Neural progenitor cell (in vitro differentiated cells): ENCODE measurements around the gene AGBL4. TPM values are rescaled to one million over a fixed set of nuclear protein-coding genes. Genes with fewer than 3 reads are reported as not detected.
"Not testable (repeated sequence)": the region's sequence is repeated elsewhere in the genome, so short reads cannot be mapped to it uniquely, and the experiment has no call there.

Experiments
- DNase-seq: peaks from one replicate; pipeline ENCODE4 v3.0.0-alpha.2; 2016; ENCODE audit warnings: low spot score
- H2AFZ ChIP-seq: fragments of 200-600 bp; sonication (generic); replicated peaks from 2 replicates; pipeline ENCODE4 v1.6.1; 2016; ENCODE audit warnings: antibody characterized with exemption
- H3F3A ChIP-seq: fragments of 200-600 bp; sonication (generic); 2 replicates; pipeline ENCODE4 v1.6.1; 2016; ENCODE audit warnings: antibody characterized with exemption, low read depth
- H3K27ac ChIP-seq: fragments of 200-600 bp; sonication (generic); 2 replicates; pipeline ENCODE4 v1.5.1; 2016; ENCODE audit warnings: mild to moderate bottlenecking
- H3K27me3 ChIP-seq: fragments of 200-600 bp; sonication (generic); 2 replicates; pipeline ENCODE4 v1.6.1; 2016; ENCODE audit warnings: mild to moderate bottlenecking, moderate library complexity
- H3K36me3 ChIP-seq: fragments of 200-600 bp; sonication (generic); 2 replicates; pipeline ENCODE4 v1.5.1; 2016
- H3K4me1 ChIP-seq: fragments of 200-600 bp; sonication (generic); 2 replicates; pipeline ENCODE4 v1.6.1; 2016; ENCODE audit warnings: mixed run types
- H3K4me2 ChIP-seq: fragments of 200-600 bp; sonication (generic); 2 replicates; pipeline ENCODE4 v1.6.1; 2016
- H3K4me3 ChIP-seq: fragments of 200-600 bp; sonication (generic); 2 replicates; pipeline ENCODE4 v1.5.1; 2016
- H3K79me2 ChIP-seq: fragments of 200-600 bp; sonication (generic); 2 replicates; pipeline ENCODE4 v1.6.1; 2016; ENCODE audit warnings: low read depth
- H3K9ac ChIP-seq: fragments of 200-600 bp; sonication (generic); 2 replicates; pipeline ENCODE4 v1.6.1; 2016
- H3K9me3 ChIP-seq: fragments of 200-600 bp; sonication (generic); 2 replicates; pipeline ENCODE4 v1.5.1; 2016; ENCODE audit warnings: low read depth
- H4K20me1 ChIP-seq: fragments of 200-600 bp; sonication (generic); 2 replicates; pipeline ENCODE4 v1.6.1; 2016; ENCODE audit warnings: low read depth
- H3K27ac Mint-ChIP-seq: 3 replicates; pipeline ENCODE4 v1.8.0; 2021; ENCODE audit warnings: mixed read lengths
- H3K27me3 Mint-ChIP-seq: 2 replicates; pipeline ENCODE4 v1.8.0; 2022; ENCODE audit warnings: low read depth, mild to moderate bottlenecking, inconsistent platforms, moderate library complexity, mixed read lengths; ENCODE audit not compliant: insufficient read depth
- H3K36me3 Mint-ChIP-seq: 3 replicates; pipeline ENCODE4 v1.8.0; 2021; ENCODE audit warnings: mixed read lengths
- H3K4me1 Mint-ChIP-seq: 3 replicates; pipeline ENCODE4 v1.8.0; 2021; ENCODE audit warnings: mixed read lengths
- H3K4me3 Mint-ChIP-seq: 3 replicates; pipeline ENCODE4 v1.8.0; 2021; ENCODE audit warnings: mild to moderate bottlenecking, moderate library complexity, mixed read lengths
- H3K9me3 Mint-ChIP-seq: 3 replicates; pipeline ENCODE4 v1.8.0; 2020; ENCODE audit warnings: mixed read lengths
- CTCF ChIP-seq: fragments of 200-600 bp; sonication (generic); IDR thresholded peaks from 2 replicates; pipeline ENCODE4 v1.5.1; 2017; ENCODE audit warnings: antibody characterized with exemption, mild to moderate bottlenecking
- EZH2 ChIP-seq: fragments of 200-600 bp; sonication (generic); IDR thresholded peaks from 2 replicates; pipeline ENCODE4 v1.6.1; 2017; ENCODE audit warnings: antibody characterized with exemption, mild to moderate bottlenecking, moderate library complexity
- EZH2phosphoT487 ChIP-seq: fragments of 200-600 bp; sonication (generic); IDR thresholded peaks from 2 replicates; pipeline ENCODE4 v1.6.1; 2017; ENCODE audit warnings: antibody characterized with exemption
- total RNA-seq: library from RNA; depleted of rRNA; stranded (reverse); fragments of >200 nt; gene quantifications from 2 replicates; pipeline ENCODE4 v1.2.3, GENCODE V29; 2015; ENCODE audit warnings: low replicate concordance

AGBL4 gene
- total RNA-seq, 1 donor from 2014 or later = 1.5 TPM

GRCh38 chr1:49331066-49331852, 692.5 kb downstream of the AGBL4 start:
- Histone ChIP-seq H3K9me3 (peaks cover 24% of the 10 kb centered on the region), H2AFZ (no peak overlapping the region), H3F3A (no peaks in the 10 kb centered on the region), H3K9ac (no peak overlapping the region), H3K27me3 (no peaks in the 10 kb centered on the region), H3K4me2 (no peak overlapping the region), H3K4me3 (no peak overlapping the region), H3K79me2 (no peaks in the 10 kb centered on the region), H3K27ac (no peak overlapping the region), H3K36me3 (no peaks in the 10 kb centered on the region), H4K20me1 (no peaks in the 10 kb centered on the region), H3K4me1 (no peaks in the 10 kb centered on the region)
- TF ChIP-seq CTCF = no peak
- no peak for TF ChIP-seq EZH2
- no peak for TF ChIP-seq EZH2phosphoT487
- Mint-ChIP-seq H3K4me3 (no peak overlapping the region), H3K36me3 (no peaks in the 10 kb centered on the region), H3K9me3 (peaks cover 14% of the 10 kb centered on the region), H3K4me1 (no peaks in the 10 kb centered on the region), H3K27ac (no peak overlapping the region), H3K27me3 (no peaks in the 10 kb centered on the region)
- DNase-seq = no peak

- H3K4me3 ChIP-seq = no peak overlapping the region
- Mint-ChIP-seq H3K9me3 (peaks cover 12% of the 10 kb centered on the region), H3K27me3 (peaks cover 2% of the 10 kb centered on the region), H3K4me3 (no peak overlapping the region), H3K27ac (no peak overlapping the region), H3K36me3 (no peaks in the 10 kb centered on the region), H3K4me1 (no peaks in the 10 kb centered on the region)
- H3K79me2 ChIP-seq = no peaks in the 10 kb centered on the region
- H4K20me1 ChIP-seq = no peaks in the 10 kb centered on the region
- H3K9ac ChIP-seq = no peak overlapping the region
- H3K9me3 ChIP-seq = peaks cover 40% of the 10 kb centered on the region
- no peak for DNase-seq
- H3K4me2 ChIP-seq = no peak overlapping the region
- no peaks in the 10 kb centered on the region for H3K36me3 ChIP-seq
- TF ChIP-seq EZH2 (no peak), CTCF (no peak), EZH2phosphoT487 (no peak)
- no peaks in the 10 kb centered on the region for H3K27me3 ChIP-seq
- no peak overlapping the region for H2AFZ ChIP-seq
- no peak overlapping the region for H3K27ac ChIP-seq
- H3F3A ChIP-seq = no peaks in the 10 kb centered on the region
- H3K4me1 ChIP-seq = no peaks in the 10 kb centered on the region
Measured at GRCh38 chr1:49323925-49324540, 699.7 kb downstream of the AGBL4 start.

- H3K4me3 Mint-ChIP-seq = not testable (repeated sequence)
- peaks cover 15% of the 10 kb centered on the region for H3K9me3 Mint-ChIP-seq
Measured at GRCh38 chr1:49320493-49320892, 703.3 kb downstream of the AGBL4 start.

DNA sequence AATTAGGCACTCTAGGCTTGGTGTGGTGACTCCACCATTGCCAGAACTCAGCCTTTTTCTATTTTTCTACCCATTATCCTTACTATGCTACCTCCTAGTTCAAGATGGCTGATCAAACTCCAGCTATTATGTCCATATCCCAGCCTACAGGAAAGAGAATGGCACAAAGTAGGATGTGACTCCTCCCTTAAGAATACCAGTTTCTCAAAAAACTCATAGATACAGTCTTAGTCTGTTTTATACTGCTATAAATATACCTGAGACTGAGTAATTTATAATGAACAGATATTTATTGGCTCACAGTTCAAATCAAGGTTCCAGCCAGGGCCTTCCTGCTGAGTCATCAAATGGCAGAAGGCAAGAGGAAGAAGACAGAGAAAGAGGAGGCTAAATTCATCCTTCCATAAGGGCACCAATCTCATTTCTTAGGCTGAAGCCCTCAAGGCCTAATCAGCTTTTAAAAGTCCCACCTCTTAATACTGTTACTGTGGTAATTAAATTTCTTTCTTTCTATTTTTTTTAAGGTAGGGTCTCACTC, 704.3 kb downstream of the AGBL4 start:
- DNase-seq = no peak
- H3K9me3 ChIP-seq = peaks cover 36% of the 10 kb centered on the region
- Mint-ChIP-seq H3K36me3 (no peaks in the 10 kb centered on the region), H3K4me1 (no peaks in the 10 kb centered on the region), H3K27ac (no peak overlapping the region), H3K4me3 (no peak overlapping the region), H3K9me3 (peaks cover 16% of the 10 kb centered on the region), H3K27me3 (peaks cover 2% of the 10 kb centered on the region)
- H2AFZ ChIP-seq = no peak overlapping the region
- H3K27ac ChIP-seq = no peak overlapping the region
- no peaks in the 10 kb centered on the region for H3K79me2 ChIP-seq
- TF ChIP-seq CTCF (no peak), EZH2phosphoT487 (no peak), EZH2 (no peak)
- no peaks in the 10 kb centered on the region for H3K4me1 ChIP-seq
- no peak overlapping the region for H3K4me2 ChIP-seq
- H3K4me3 ChIP-seq = no peak overlapping the region
- no peaks in the 10 kb centered on the region for H3F3A ChIP-seq
- no peaks in the 10 kb centered on the region for H3K27me3 ChIP-seq
- no peak overlapping the region for H3K9ac ChIP-seq
- H3K36me3 ChIP-seq = no peaks in the 10 kb centered on the region
- H4K20me1 ChIP-seq = no peaks in the 10 kb centered on the region

More at GRCh38 chr1:49320493-49320892, 703.3 kb downstream of the AGBL4 start:
- H3K9me3 ChIP-seq = peaks cover 36% of the 10 kb centered on the region
- H3K36me3 Mint-ChIP-seq, H3K36me3 ChIP-seq, H2AFZ ChIP-seq, H4K20me1 ChIP-seq, H3K27me3 Mint-ChIP-seq, H3K4me1 Mint-ChIP-seq, H3K27me3 ChIP-seq, H3K27ac Mint-ChIP-seq, H3K4me3 ChIP-seq, H3F3A ChIP-seq, H3K4me2 ChIP-seq, DNase-seq, H3K27ac ChIP-seq, H3K79me2 ChIP-seq, H3K4me1 ChIP-seq, H3K9ac ChIP-seq: not testable (repeated sequence)
